Fibroblast of mammary gland (primary cell): ENCODE measurements around the gene SHFL.

ENCODE experiments used
- DNase-seq: peaks from one replicate; pipeline ENCODE4 v3.0.0-alpha.2; 2010; ENCODE audit warnings: low read depth
- H3K4me3 ChIP-seq: 2 replicates; pipeline ENCODE4 v1.5.1; 2011; ENCODE audit warnings: low read depth, mild to moderate bottlenecking, low read length, moderate library complexity; ENCODE audit not compliant: control insufficient read depth
- TF ChIP-seq, protein P1 (sequence below): conservative IDR thresholded peaks from 2 replicates; pipeline ENCODE4 v1.5.1; 2011; ENCODE audit warnings: low read depth, low read length, inconsistent platforms; ENCODE audit not compliant: control insufficient read depth, insufficient read depth

Gene SHFL

DNA sequence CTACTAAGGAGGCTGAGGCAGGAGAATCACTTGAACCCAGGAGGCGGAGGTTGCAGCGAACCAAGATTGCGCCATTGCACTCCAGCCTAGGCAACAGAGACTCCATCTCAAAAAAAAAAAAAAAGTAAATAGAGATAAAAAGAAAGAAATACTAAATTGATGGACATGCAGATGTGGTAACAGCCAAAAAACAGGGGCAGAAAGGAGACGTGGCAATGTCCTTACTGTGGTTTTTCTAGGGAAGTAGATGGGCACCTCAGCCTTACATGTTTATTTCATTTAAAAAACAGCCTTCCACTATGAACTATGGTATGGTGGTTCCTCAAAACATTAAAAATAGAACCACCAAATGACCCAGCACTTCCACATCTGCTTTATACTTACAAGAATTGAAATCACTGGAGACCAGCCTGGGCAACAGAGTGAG, 40.1 kb downstream of the SHFL start:
- no peak overlapping the region for H3K4me3 ChIP-seq
- TF ChIP-seq, protein P1, sequence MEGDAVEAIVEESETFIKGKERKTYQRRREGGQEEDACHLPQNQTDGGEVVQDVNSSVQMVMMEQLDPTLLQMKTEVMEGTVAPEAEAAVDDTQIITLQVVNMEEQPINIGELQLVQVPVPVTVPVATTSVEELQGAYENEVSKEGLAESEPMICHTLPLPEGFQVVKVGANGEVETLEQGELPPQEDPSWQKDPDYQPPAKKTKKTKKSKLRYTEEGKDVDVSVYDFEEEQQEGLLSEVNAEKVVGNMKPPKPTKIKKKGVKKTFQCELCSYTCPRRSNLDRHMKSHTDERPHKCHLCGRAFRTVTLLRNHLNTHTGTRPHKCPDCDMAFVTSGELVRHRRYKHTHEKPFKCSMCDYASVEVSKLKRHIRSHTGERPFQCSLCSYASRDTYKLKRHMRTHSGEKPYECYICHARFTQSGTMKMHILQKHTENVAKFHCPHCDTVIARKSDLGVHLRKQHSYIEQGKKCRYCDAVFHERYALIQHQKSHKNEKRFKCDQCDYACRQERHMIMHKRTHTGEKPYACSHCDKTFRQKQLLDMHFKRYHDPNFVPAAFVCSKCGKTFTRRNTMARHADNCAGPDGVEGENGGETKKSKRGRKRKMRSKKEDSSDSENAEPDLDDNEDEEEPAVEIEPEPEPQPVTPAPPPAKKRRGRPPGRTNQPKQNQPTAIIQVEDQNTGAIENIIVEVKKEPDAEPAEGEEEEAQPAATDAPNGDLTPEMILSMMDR: no peak
- no peak for DNase-seq

- H3K4me3 ChIP-seq: no peak overlapping the region
- DNase-seq: no peak
- TF ChIP-seq, protein P1: no peak
Measured at GRCh38 chr19:10132905-10133304, 46.8 kb downstream of the SHFL start.

- H3K4me3 ChIP-seq: no peak overlapping the region
- TF ChIP-seq, protein P1: no peak
- DNase-seq: no peak
Measured at GRCh38 chr19:10133596-10133995, 47.5 kb downstream of the SHFL start.

- no peak for DNase-seq
- TF ChIP-seq, protein P1: no peak
- H3K4me3 ChIP-seq: no peak overlapping the region
Measured at GRCh38 chr19:10134040-10134439, 47.9 kb downstream of the SHFL start.

DNA sequence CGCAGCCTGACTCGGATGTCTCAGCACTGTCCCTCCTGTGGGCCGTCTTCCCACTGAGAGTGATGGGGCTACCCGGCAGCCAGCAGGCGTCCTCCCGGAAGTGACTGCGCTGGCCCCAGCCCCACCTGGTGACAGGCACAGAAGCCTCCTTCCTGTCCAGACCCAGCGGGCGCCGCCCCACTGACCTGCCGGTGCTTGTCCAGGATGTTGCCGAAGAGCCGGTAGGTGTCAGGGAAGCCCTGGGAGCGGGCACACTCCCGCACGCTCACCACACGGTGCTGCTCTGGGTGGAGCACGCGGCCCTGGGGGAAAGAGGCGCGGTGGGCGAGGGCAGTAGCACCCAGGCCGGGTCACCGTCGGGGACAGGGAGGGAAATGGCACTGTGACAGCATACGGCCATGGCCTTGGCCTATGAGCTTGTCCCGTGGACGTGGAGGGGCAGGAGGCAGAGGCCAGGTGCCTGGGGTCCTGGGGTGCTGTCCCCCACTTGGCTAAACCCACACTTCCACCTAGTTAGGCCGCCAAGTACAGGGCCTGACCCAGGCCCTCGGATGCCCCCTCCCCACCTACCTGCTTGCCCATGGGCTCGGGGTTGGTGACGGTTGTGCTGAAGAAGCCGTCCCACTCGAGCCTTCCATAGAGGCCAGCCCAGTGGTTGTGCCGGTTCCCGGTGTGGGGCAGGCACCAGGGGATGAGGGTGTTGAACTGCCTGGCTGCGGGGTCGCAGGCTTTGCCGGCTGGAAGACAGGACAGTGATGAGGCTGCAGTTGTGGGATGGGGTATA, 49.6 kb downstream of the SHFL start:
- DNase-seq: no peak
- TF ChIP-seq, protein P1: no peak
- no peak overlapping the region for H3K4me3 ChIP-seq

DNA sequence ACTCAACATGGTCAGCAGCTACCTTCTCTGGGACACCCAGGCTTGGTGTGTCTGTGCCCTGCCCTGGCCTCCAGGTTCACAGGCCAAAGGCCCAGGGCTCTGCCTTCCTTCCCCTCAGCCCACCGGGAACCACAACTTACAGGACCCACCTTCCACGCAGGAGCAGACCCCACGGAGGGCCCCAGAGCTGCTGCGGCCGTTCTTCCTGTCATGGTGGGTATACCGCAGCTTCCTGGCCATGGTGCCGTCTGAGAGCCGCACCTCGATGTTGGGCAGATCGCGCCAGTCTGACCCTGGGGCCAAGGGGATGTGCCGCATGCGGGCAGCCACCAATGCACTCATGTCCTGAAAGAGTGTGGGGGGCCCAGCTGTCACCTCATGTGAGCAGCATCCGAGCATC, 50.8 kb downstream of the SHFL start:
- no peak for DNase-seq
- TF ChIP-seq, protein P1: no peak
- no peak overlapping the region for H3K4me3 ChIP-seq
